CD4-positive, alpha-beta T cell treated with Interleukin-6 at 100 ng/mL for 8 hours (primary cell): ENCODE data around the gene COL4A2.

Experiments
- DNase-seq: peaks from one replicate; pipeline ENCODE4 v3.0.0-alpha.2; 2020; ENCODE audit warnings: mixed read lengths, low spot score

COL4A2 gene

GRCh38 chr13:110419381-110419791 lies 112.3 kb downstream of the COL4A2 start:
- no peak for DNase-seq

DNA sequence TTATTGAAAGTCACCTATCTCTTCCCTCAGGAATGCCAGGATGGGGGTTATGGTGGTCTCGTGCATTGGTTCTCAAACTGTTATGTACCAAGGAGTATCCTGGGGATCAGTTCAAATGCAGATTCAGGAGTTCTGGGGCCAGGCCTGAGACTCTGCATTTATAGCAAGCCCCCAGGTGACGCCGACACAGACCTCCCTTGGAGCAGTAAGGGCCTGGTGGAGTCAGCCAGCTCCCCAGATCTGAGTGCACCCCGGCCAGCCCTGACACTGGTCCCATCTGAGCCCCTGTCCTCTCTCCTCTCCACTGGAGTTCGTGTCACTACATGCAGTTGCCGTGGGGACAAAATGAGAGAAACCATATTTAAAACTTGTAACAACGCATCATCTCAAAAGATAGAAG lies 112.9 kb downstream of the COL4A2 start:
- no peak for DNase-seq

DNA sequence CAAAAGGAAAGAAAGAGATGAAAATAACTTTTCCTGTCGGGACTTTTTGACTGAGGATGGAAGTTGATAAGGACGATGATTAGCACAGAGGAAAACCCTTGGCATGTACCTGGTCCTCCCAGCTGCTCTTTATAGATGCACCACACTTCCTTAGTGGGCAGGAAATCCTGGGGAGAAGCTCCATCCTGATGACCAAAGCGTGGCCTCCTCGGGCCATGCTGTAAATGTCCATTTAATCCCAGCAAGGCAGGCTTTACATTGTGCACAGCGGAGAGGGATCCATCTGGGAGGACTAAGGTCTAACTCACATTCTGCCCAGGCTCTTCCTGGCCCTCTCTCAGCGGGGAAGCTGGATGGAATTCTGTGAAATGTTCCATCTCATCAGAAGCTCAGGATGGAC lies 113.5 kb downstream of the COL4A2 start:
- DNase-seq: no peak

- no peak for DNase-seq
These were observed 114.0 kb downstream of the COL4A2 start for GRCh38 chr13:110421061-110421460.

DNA sequence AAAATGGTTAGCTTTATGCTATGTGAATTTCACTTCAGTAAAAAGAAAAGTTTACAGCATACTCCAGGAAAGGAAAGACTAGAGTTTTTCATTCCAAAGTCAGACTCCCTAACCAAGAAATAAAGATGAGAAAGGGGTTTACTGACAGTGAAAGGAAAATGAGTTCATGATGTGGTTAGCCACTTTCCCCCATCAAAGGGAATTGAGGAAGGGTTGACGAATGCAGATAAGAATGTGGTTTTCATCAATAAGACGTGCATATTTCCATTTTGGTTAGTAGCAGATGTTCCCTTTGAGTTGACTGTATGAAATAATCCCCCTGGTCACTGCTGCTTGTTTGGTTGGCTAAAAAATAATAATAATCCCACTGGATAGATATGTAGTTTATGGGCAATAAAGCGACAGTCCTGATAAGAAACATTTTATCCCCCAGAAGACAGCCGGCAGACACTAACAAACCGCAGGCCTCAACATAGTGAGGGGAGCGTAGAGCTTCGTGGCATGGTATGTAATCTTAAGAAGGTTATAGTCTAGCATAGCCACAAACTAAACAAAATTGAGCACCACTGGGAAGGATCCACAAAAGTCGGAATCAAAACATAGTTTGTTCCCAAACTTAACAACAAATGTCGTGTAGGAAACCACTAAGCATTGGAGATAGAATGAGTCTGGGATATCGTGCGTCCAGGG lies 114.8 kb downstream of the COL4A2 start:
- no peak for DNase-seq

DNA sequence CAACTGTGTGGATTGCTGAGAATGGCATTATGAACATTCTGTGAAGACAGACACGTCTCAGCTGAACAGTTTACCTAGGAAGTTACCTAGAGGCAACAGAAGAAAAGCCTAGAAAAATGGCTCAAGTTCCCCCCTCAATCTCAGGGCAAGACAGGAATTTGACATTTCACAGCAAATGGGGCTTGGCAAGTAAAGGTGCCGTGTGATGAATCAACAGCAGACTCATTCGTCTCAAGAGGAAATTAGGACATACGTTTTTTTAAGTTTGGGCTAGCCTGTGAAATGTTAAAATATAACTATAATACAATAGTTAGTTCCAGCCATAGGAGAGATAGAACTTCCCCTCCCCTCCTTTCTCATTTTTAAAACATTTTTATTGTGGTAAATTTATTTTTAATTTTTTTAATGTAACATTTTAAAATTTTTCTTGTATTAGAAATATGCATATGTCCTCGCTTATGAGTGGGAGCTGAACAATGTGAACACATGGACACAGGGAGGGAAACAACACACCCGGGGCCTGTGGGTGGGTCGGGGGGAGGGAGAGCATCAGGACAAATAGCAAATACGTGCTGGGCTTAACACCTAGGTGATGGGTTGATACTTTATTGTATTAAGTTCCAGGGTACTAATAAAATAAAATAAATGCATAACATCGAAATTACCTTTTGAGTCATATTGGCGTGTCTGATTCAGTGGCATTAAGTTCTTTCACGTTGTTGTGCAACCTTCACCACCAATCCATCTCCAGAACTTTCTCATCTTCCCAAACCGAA lies 116.0 kb downstream of the COL4A2 start:
- DNase-seq: no peak

GRCh38 chr13:110423689-110424302 lies 116.7 kb downstream of the COL4A2 start:
- no peak for DNase-seq

DNA sequence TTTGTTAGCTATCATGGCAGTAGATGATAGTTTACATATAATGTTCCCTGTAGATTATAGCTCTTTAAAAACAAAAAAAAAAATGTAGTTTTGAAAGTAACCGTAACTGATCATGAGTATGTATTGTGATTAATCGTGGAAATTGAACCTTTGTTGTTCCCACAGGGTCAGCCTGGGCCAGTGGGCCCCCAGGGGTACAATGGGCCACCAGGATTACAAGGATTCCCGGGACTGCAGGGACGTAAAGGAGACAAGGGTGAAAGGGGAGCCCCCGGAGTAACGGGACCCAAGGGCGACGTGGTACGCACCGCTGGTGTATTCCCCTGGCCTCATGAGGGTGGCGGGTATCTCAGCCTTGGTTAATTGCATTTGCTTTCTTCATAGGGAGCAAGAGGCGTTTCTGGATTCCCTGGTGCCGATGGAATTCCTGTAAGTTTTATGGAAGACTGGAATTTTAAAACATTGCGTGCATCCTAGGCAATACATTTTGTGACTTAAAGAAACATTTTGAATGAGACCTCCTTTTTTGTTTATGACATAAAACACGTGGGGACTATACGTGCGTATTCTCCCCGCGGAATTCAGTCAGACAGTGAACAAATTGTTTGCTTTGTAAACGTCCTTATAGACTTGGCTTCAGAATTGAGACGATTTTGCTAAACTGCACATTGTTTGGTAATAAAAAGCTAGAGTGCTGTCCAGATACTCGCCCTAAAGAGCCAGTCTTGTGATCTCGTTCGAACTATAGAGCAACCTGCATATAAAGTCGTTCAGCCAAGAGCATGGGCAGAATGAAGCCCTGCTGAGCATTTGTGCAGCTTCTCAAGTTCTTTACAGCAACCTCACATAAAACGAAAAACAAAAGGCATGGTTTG lies 117.7 kb downstream of the COL4A2 start:
- no peak for DNase-seq

DNA sequence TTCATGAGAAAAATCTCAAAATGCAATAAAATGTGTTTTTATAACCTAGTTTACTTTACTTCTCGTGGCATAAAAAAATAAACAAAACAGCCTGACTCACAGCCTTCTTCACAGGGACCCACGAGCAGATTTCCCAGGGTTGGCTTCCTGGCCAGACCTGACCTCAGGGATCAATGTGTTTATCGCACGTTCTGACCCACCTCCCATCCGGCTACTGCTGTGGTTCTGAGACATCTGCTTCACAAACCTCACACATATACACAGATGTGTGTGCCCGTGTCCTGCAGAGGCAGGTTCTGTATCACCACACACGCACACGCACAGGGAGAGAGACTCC lies 118.3 kb downstream of the COL4A2 start:
- no peak for DNase-seq

GRCh38 chr13:110426735-110427134 lies 119.7 kb downstream of the COL4A2 start:
- no peak for DNase-seq

- DNase-seq: no peak
These were observed 121.2 kb downstream of the COL4A2 start for GRCh38 chr13:110428313-110428712.

GRCh38 chr13:110430391-110431336 lies 123.6 kb downstream of the COL4A2 start:
- no peak for DNase-seq

GRCh38 chr13:110431425-110432294 lies 124.6 kb downstream of the COL4A2 start:
- DNase-seq: no peak

GRCh38 chr13:110432522-110432921 lies 125.4 kb downstream of the COL4A2 start:
- DNase-seq: no peak

GRCh38 chr13:110433014-110433413 lies 125.9 kb downstream of the COL4A2 start:
- no peak for DNase-seq

DNA sequence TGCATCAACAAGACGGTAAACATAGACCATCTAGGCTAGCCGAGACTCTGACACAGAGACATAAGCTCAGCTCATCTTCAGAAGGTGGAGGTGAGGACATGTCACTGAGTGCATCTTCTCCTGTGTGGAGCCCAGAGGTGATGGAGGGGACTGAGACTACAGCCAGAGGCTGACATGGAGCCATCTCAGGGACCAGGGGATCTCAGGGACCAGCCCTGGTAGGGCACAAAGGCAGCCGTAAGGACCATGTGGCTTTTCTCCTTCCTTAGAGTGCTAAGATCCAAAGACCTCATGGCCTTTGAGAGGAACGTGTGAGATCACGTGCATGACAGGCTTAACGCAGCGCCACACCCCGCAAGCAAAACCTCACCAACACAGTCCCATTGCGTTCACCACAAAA lies 127.5 kb downstream of the COL4A2 start:
- no peak for DNase-seq

DNA sequence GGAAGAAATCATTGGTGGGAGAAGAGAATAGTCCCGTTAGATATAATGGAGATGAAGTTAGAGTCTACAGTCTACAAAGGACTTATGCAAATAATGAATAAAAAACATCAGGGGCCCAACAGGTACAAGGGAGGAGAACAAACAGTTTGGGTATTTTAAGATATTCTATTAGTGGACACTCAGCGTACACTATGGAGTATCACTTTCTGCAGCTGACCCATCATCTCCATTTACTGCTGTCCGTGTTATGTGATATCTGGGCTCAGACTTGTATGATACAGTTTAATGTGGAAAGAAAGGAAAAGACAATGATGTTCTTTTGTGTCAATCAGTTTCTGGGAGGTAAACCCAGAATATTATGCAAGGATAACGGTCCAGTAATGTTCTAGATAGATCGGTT lies 128.2 kb downstream of the COL4A2 start:
- no peak for DNase-seq

DNA sequence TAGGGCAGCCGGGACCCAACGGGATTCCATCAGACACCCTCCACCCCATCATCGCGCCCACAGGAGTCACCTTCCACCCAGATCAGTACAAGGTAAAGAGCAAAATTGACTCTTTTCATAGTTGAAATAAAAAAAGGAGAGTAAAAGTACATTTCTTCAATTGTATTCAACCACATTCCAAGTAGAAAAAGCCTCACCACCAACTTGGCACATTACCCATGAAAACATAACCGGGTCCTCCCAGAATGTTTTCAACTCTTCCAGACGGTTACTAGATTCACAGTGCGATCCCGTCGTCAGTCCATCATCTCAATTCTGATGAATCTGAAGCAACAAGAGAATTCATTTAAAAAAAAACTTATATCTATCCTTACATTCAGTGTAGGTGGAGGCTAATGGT lies 129.2 kb downstream of the COL4A2 start:
- no peak for DNase-seq

DNA sequence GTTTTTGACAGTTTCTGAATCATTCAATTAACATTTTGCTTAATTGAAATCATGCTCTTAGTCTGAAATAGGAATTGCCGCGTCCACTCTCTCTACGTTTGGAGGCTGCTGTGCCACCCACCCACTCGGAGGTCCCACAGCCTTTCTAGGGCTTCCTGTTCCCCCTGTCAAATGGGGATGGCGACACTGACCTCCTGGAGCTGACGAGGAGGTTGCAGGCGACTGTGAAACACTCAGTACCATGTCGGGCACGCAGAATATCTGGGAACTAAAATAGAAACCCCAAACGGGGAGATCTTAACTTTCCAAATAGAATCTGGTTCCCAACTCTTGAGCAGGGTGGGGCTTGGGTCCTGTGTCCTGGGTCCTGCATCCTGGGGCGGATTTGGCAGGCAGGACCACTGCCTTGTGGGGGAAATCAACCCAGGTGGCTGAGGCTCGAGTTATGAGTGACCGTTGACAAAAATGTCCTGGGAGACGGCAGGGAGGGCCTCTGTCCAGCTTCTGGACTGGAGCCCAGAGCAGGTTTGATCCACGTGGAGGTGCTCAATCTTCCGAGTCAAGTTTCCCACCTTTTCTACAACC lies 129.8 kb downstream of the COL4A2 start:
- no peak for DNase-seq

GRCh38 chr13:110438211-110438610 lies 131.1 kb downstream of the COL4A2 start:
- no peak for DNase-seq
